RWPE2 (cell line): ENCODE results near the gene CLEC16A.
A peak's percentile ranks its signal among the peaks of the same experiment; 100 is the strongest.
"Not testable (repeated sequence)": the region's sequence is repeated elsewhere in the genome, so short reads cannot be mapped to it uniquely, and the experiment has no call there.

Source experiments
- ATAC-seq: fragments of 200-7000 bp; cut with Tn5 transposase; 3 replicates; pipeline ENCODE4 v1.9.1; 2021; ENCODE audit warnings: low read depth
- DNase-seq: peaks from one replicate; pipeline ENCODE4 v3.0.0-alpha.2; 2020; ENCODE audit warnings: low spot score
- H3K27ac ChIP-seq: fragments of 450-650 bp; 2 replicates; pipeline ENCODE4 v1.5.1; 2017; ENCODE audit warnings: mild to moderate bottlenecking; ENCODE audit not compliant: poor library complexity, severe bottlenecking
- H3K27me3 ChIP-seq: fragments of 250-450 bp; sonication (Bioruptor Pico); 2 replicates; pipeline ENCODE4 v1.5.1; 2021; ENCODE audit warnings: mild to moderate bottlenecking, moderate library complexity; ENCODE audit not compliant: insufficient read depth, poor library complexity, severe bottlenecking
- H3K36me3 ChIP-seq: fragments of 250-450 bp; sonication (Bioruptor Pico); 2 replicates; pipeline ENCODE4 v1.5.1; 2020; ENCODE audit warnings: low read depth, mild to moderate bottlenecking, moderate library complexity
- H3K4me1 ChIP-seq: fragments of 250-450 bp; sonication (Bioruptor Pico); 2 replicates; pipeline ENCODE4 v1.5.1; 2021; ENCODE audit warnings: mild to moderate bottlenecking, moderate library complexity; ENCODE audit not compliant: insufficient read depth, poor library complexity, severe bottlenecking
- H3K4me3 ChIP-seq: fragments of 250-450 bp; sonication (Bioruptor Pico); 2 replicates; pipeline ENCODE4 v1.5.1; 2021; ENCODE audit warnings: mild to moderate bottlenecking, moderate library complexity; ENCODE audit not compliant: severe bottlenecking
- H3K9me3 ChIP-seq: fragments of 250-450 bp; sonication (Bioruptor Pico); 2 replicates; pipeline ENCODE4 v1.5.1; 2021; ENCODE audit warnings: mild to moderate bottlenecking, moderate library complexity; ENCODE audit not compliant: severe bottlenecking
- CTCF ChIP-seq: fragments of 450-650 bp; IDR thresholded peaks from one replicate; pipeline ENCODE4 v1.5.1; 2017; ENCODE audit warnings: mild to moderate bottlenecking, moderate library complexity; ENCODE audit not compliant: poor library complexity, severe bottlenecking

Gene CLEC16A

GRCh38 chr16:10939649-10940234 lies 4.6 kb upstream of the CLEC16A start:
- ATAC-seq (no peak), DNase-seq (no peak)
- Histone ChIP-seq H3K36me3 (peaks cover 10% of the 10 kb centered on the region; the same call in 1 of the 2 replicates), H3K27me3 (no peaks in the 10 kb centered on the region), H3K4me1 (no peaks in the 10 kb centered on the region), H3K4me3 (no peak overlapping the region), H3K9me3 (no peaks in the 10 kb centered on the region), H3K27ac (no peak overlapping the region)
- no peak for TF ChIP-seq CTCF

DNA sequence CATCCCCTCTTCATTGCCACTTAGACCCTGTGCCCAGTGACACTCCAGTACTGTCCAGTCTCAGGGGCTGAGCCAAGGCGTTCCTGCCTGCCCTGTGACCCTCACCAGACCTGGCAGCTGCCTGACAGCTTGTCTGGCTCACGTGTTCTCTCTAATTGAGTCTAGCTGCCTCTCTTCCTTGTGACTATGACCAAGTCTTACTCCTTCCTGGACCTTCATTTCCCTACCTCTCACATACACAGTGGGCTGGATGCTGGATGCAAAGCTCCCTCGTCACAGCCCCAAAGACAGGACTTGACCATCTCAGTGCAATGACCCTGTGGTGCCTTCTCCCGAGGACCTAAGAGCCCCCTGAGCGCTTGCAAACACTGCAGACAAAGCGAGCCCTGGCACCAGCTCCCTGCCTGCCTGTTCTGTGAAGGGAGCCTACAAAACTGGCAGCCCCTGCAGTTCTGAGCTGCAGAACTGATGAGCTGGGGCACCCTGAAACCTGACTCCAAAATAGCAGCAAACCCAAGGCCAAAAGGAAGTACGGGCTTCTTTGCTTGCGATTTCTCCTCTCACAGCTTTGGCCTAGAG lies 3.8 kb upstream of the CLEC16A start:
- Histone ChIP-seq H3K4me3 (peak overlapping the region; percentile 47), H3K9me3 (no peaks in the 10 kb centered on the region), H3K4me1 (peaks cover 5% of the 10 kb centered on the region), H3K27ac (peak overlapping the region; percentile 43), H3K36me3 (peaks cover 10% of the 10 kb centered on the region; the same call in 1 of the 2 replicates), H3K27me3 (no peaks in the 10 kb centered on the region)
- DNase-seq (no peak), ATAC-seq (no peak)
- TF ChIP-seq CTCF, result no peak

GRCh38 chr16:10941127-10941933 lies 3.0 kb upstream of the CLEC16A start:
- ATAC-seq (peak; percentile 24; the same call in 2 of the 3 replicates), DNase-seq (no peak)
- peak overlapping the region; percentile 43 for H3K27ac ChIP-seq
- no peaks in the 10 kb centered on the region for H3K27me3 ChIP-seq
- H3K4me3 ChIP-seq, result peak overlapping the region; percentile 47
- H3K9me3 ChIP-seq, result no peaks in the 10 kb centered on the region
- peaks cover 12% of the 10 kb centered on the region for H3K4me1 ChIP-seq
- no peak for TF ChIP-seq CTCF
- H3K36me3 ChIP-seq, result peaks cover 10% of the 10 kb centered on the region; the same call in 1 of the 2 replicates

DNA sequence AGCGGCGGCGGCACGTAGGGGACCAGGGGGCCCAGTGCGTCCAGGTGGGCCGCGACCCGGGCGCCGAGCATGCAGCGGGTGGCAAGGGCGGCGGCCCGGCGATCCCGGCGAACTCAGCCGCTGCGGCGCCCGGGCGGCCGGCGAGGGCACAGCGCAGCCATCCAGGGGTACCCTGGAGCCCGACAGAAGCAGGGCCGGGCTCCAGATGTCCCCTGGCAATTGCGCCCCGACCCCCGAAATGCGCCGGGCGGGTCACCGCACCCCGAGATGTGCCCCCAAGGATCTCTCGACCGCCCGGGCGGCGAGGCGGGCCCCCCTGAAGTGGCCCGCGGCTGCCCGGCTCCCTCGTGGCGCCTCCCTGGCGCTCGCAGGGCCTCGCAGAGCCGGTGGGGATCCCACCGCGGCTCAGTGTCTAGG lies 2.4 kb upstream of the CLEC16A start:
- ATAC-seq, result peak; percentile 1; the same call in 1 of the 3 replicates
- Histone ChIP-seq H3K4me3 (peak overlapping the region; percentile 47), H3K27ac (peak overlapping the region; percentile 43), H3K4me1 (peaks cover 17% of the 10 kb centered on the region)
- H3K27me3 ChIP-seq, DNase-seq, H3K9me3 ChIP-seq, H3K36me3 ChIP-seq: not testable (repeated sequence)

DNA sequence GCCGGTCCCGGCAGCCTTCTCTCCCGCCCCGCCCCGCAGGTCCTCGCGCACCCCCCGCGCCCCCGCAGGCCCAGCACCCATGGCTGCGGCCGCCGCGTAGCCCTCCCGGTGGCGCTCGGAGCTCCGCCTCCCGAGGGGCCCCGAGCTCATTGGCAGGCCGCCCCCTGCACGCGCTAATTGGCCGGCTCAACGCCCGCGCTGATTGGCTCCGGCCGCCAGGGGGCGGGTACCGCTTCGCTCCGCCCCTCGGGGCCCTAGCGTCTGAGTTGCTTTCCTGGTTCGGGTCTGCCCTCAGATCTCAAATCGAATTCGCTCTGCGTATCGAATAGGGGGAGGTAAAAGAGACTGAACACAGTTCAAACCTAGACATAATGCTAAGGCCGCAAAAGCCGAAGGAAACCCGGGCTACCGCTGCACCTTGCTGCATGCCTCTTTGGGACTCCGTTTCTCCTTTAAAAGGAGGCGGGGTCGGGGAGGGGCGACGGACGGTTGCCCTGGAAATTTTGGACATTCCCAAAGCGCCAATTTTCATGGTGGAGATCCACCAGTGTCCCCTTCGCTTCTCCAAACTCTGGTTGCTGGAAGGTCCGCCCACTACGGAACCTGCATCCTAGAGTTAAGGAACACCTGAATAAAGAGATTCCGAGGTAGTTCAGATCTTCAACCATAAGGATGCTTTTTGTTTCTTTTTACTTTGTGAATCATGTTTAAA lies 1.9 kb upstream of the CLEC16A start, which contains the start of gene DEXI:
DEXI (minus strand) TSS at position 117 of the 712 bp plus-strand sequence. CDS start 463 bp downstream, outside the sequence.
- ATAC-seq (peak; percentile 70), DNase-seq (peak; percentile 91)
- Histone ChIP-seq H3K4me1 (peaks cover 17% of the 10 kb centered on the region), H3K27me3 (no peaks in the 10 kb centered on the region), H3K4me3 (peak within 1 kb of the TSS; percentile 47), H3K27ac (peak within 1 kb of the TSS; percentile 43), H3K9me3 (no peaks in the 10 kb centered on the region), H3K36me3 (peaks cover 10% of the 10 kb centered on the region; the same call in 1 of the 2 replicates)
- TF ChIP-seq CTCF, result no peak
